WTC11 (cell line): ENCODE data around the gene KCNT2. TPM values are rescaled to one million over a fixed set of nuclear protein-coding genes. Genes with fewer than 3 reads are reported as not detected.

Experiments used
- ATAC-seq: fragments of 200-7000 bp; cut with Tn5 transposase; 2 replicates; pipeline ENCODE4 v1.10.0; 2021; ENCODE audit warnings: mild to moderate bottlenecking, moderate library complexity
- CTCF ChIA-PET: fragments of 300-600 bp; sonication (Branson Sonifier 250); formaldehyde crosslinking; loops from one replicate; lab custom pipeline; 2021; ENCODE audit warnings: antibody characterized with exemption; lab: Charles Lee
- POLR2A ChIA-PET: fragments of 350-600 bp; sonication (Branson Sonifier 250); formaldehyde crosslinking; loops from one replicate; lab custom pipeline; 2021; ENCODE audit warnings: antibody characterized with exemption; lab: Charles Lee
- DNase-seq: peaks from one replicate; pipeline ENCODE4 v3.0.0; 2021; ENCODE audit warnings: low spot score
- H3K27ac Mint-ChIP-seq: 2 replicates; pipeline ENCODE4 v1.8.0; 2021; ENCODE audit warnings: mixed read lengths
- H3K27me3 Mint-ChIP-seq: 2 replicates; pipeline ENCODE4 v1.8.0; 2021; ENCODE audit warnings: low read depth, mild to moderate bottlenecking, moderate library complexity, mixed read lengths
- H3K36me3 Mint-ChIP-seq: 2 replicates; pipeline ENCODE4 v1.8.0; 2021; ENCODE audit warnings: mixed read lengths
- H3K4me1 Mint-ChIP-seq: 2 replicates; pipeline ENCODE4 v1.8.0; 2022; ENCODE audit warnings: mixed read lengths
- H3K4me3 Mint-ChIP-seq: 2 replicates; pipeline ENCODE4 v1.8.0; 2021; ENCODE audit warnings: mild to moderate bottlenecking, moderate library complexity, mixed read lengths
- H3K9me3 Mint-ChIP-seq: 2 replicates; pipeline ENCODE4 v1.8.0; 2021; ENCODE audit warnings: mixed read lengths
- ATF6 ChIP-seq: sonication (generic); formaldehyde crosslinking; IDR thresholded peaks from 2 replicates; pipeline ENCODE4 v1.8.1; 2023; ENCODE audit warnings: mild to moderate bottlenecking, missing genetic modification reagents
- CREB1 ChIP-seq: sonication (generic); formaldehyde crosslinking; IDR thresholded peaks from 2 replicates; pipeline ENCODE4 v1.8.0; 2023; ENCODE audit warnings: mild to moderate bottlenecking, missing genetic modification reagents
- CREM ChIP-seq: sonication (generic); formaldehyde crosslinking; IDR thresholded peaks from 2 replicates; pipeline ENCODE4 v1.8.1; 2022; ENCODE audit warnings: mild to moderate bottlenecking, missing genetic modification reagents, moderate library complexity
- CTCF ChIP-seq: fragments of 200-600 bp; IDR thresholded peaks from 2 replicates; pipeline ENCODE4 v1.8.0; 2022; ENCODE audit warnings: antibody characterized with exemption
- ETV6 ChIP-seq: sonication (generic); formaldehyde crosslinking; IDR thresholded peaks from 2 replicates; pipeline ENCODE4 v1.8.1; 2022; ENCODE audit warnings: mild to moderate bottlenecking, missing genetic modification reagents
- HMGA2 ChIP-seq: fragments of 250-450 bp; sonication (Bioruptor Pico); IDR thresholded peaks from 2 replicates; pipeline ENCODE4 v1.4.0; 2021; ENCODE audit warnings: mild to moderate bottlenecking, moderate library complexity
- JUN ChIP-seq: sonication (generic); formaldehyde crosslinking; IDR thresholded peaks from 2 replicates; pipeline ENCODE4 v1.8.0; 2023; ENCODE audit warnings: mild to moderate bottlenecking, missing genetic modification reagents
- KAT7 ChIP-seq: sonication (generic); formaldehyde crosslinking; IDR thresholded peaks from 2 replicates; pipeline ENCODE4 v1.8.1; 2023; ENCODE audit warnings: missing genetic modification reagents, mild to moderate bottlenecking, borderline replicate concordance
- MXD4 ChIP-seq: fragments of 250-450 bp; sonication (Bioruptor Pico); IDR thresholded peaks from 2 replicates; pipeline ENCODE4 v1.8.0; 2021; ENCODE audit warnings: mild to moderate bottlenecking, moderate library complexity, borderline replicate concordance
- NFE2L1 ChIP-seq: sonication (generic); formaldehyde crosslinking; IDR thresholded peaks from 2 replicates; pipeline ENCODE4 v1.8.1; 2023; ENCODE audit warnings: missing genetic modification reagents
- OVOL2 ChIP-seq: fragments of 250-450 bp; sonication (Bioruptor Pico); IDR thresholded peaks from 2 replicates; pipeline ENCODE4 v1.9.0; 2021; ENCODE audit warnings: mild to moderate bottlenecking, borderline replicate concordance
- SMAD4 ChIP-seq: sonication (generic); formaldehyde crosslinking; IDR thresholded peaks from 2 replicates; pipeline ENCODE4 v1.8.0; 2022; ENCODE audit warnings: mild to moderate bottlenecking, missing genetic modification reagents
- SOX15 ChIP-seq: fragments of 250-450 bp; sonication (Bioruptor Pico); IDR thresholded peaks from 2 replicates; pipeline ENCODE4 v1.9.0; 2021; ENCODE audit warnings: mild to moderate bottlenecking
- TCF7 ChIP-seq: sonication (generic); formaldehyde crosslinking; IDR thresholded peaks from 2 replicates; pipeline ENCODE4 v1.8.0; 2022; ENCODE audit warnings: mild to moderate bottlenecking, low read depth, missing genetic modification reagents, moderate library complexity
- ZBTB21 ChIP-seq: sonication (generic); formaldehyde crosslinking; IDR thresholded peaks from 2 replicates; pipeline ENCODE4 v1.8.1; 2023; ENCODE audit warnings: mild to moderate bottlenecking, missing genetic modification reagents, borderline replicate concordance
- ZBTB43 ChIP-seq: sonication (generic); formaldehyde crosslinking; IDR thresholded peaks from 2 replicates; pipeline ENCODE4 v1.8.1; 2023; ENCODE audit warnings: mild to moderate bottlenecking, missing genetic modification reagents
- ZNF121 ChIP-seq: sonication (generic); formaldehyde crosslinking; IDR thresholded peaks from 2 replicates; pipeline ENCODE4 v1.8.0; 2023; ENCODE audit warnings: missing genetic modification reagents
- ZNF263 ChIP-seq: sonication (generic); formaldehyde crosslinking; IDR thresholded peaks from 2 replicates; pipeline ENCODE4 v1.8.1; 2022; ENCODE audit warnings: low read depth, mild to moderate bottlenecking, moderate library complexity, missing genetic modification reagents
- ZNF532 ChIP-seq: fragments of 250-450 bp; sonication (Bioruptor Pico); IDR thresholded peaks from 2 replicates; pipeline ENCODE4 v1.9.0; 2021; ENCODE audit warnings: mild to moderate bottlenecking, borderline replicate concordance
- ZNF671 ChIP-seq: fragments of 250-450 bp; sonication (Bioruptor Pico); IDR thresholded peaks from 2 replicates; pipeline ENCODE4 v1.8.0; 2021; ENCODE audit warnings: mild to moderate bottlenecking
- total RNA-seq: library from RNA; stranded (reverse); gene quantifications from 3 replicates; pipeline ENCODE4 v1.2.3, GENCODE V29; 2021

Gene KCNT2
- total RNA-seq, 1 experiment from 2014 or later, result 11.6 TPM

- ChIA-PET CTCF (no interaction called here), POLR2A (no interaction called here)
- Mint-ChIP-seq H3K4me1 (no peaks in the 10 kb centered on the region), H3K4me3 (no peak overlapping the region), H3K9me3 (no peaks in the 10 kb centered on the region), H3K36me3 (no peaks in the 10 kb centered on the region), H3K27ac (no peak overlapping the region), H3K27me3 (no peaks in the 10 kb centered on the region)
- ATAC-seq (no peak), DNase-seq (no peak)
- no peak for TF ChIP-seq ZBTB21 (CRISPR knock-in tag)
- no peak for TF ChIP-seq OVOL2 (CRISPR knock-in tag)
- no peak for TF ChIP-seq TCF7 (CRISPR knock-in tag)
- TF ChIP-seq MXD4 (CRISPR knock-in tag), result no peak
- TF ChIP-seq NFE2L1 (CRISPR knock-in tag), result no peak
- TF ChIP-seq ATF6, result no peak
- TF ChIP-seq ZNF532 (CRISPR knock-in tag), result no peak
- TF ChIP-seq HMGA2 (CRISPR knock-in tag), result no peak
- TF ChIP-seq ZNF263 (CRISPR knock-in tag), result no peak
- TF ChIP-seq CTCF, result no peak
- no peak for TF ChIP-seq CREM (CRISPR knock-in tag)
These were observed 165.9 kb downstream of the KCNT2 start for GRCh38 chr1:196442366-196442765.

GRCh38 chr1:196440711-196441110, 167.5 kb downstream of the KCNT2 start:
- no peaks in the 10 kb centered on the region for H3K4me1 Mint-ChIP-seq
- H3K4me3 Mint-ChIP-seq, result no peak overlapping the region
- ChIA-PET POLR2A (no interaction called here), CTCF (no interaction called here)
- no peaks in the 10 kb centered on the region for H3K9me3 Mint-ChIP-seq
- no peaks in the 10 kb centered on the region for H3K27me3 Mint-ChIP-seq
- no peaks in the 10 kb centered on the region for H3K36me3 Mint-ChIP-seq
- no peak overlapping the region for H3K27ac Mint-ChIP-seq
- no peak for DNase-seq
- TF ChIP-seq ETV6 (no peak), SOX15 (CRISPR knock-in tag) (no peak), CREB1 (CRISPR knock-in tag) (no peak), JUN (CRISPR knock-in tag) (no peak), ZBTB43 (CRISPR knock-in tag) (no peak), KAT7 (no peak), ZNF121 (CRISPR knock-in tag) (no peak), ZNF671 (no peak), SMAD4 (no peak)
- ATAC-seq, result no peak
